SH-SY5Y (cell line): ENCODE results near the gene SLC25A38.

Experiments
- GATA2 ChIP-seq: IDR thresholded peaks from 2 replicates; pipeline ENCODE4 v1.6.1; 2011; ENCODE audit warnings: mild to moderate bottlenecking, low read depth, low read length
- GATA3 ChIP-seq: IDR thresholded peaks from 2 replicates; pipeline ENCODE4 v1.6.1; 2011; ENCODE audit warnings: low read depth, mild to moderate bottlenecking, low read length, moderate library complexity

- TF ChIP-seq GATA2 (no peak), GATA3 (no peak)
Measured at GRCh38 chr3:39401983-39402382, 18.8 kb downstream of the SLC25A38 start.
